ENCODE results near the gene ENKD1.

Gene ENKD1

GRCh38 chr16:67653128-67653788, 13.3 kb downstream of the ENKD1 start:
- in situ Hi-C loops (cut with MboI; ENCODE audit: low sequenced_read_pairs), result no loop called here

GRCh38 chr16:67652578-67653127, 13.9 kb downstream of the ENKD1 start:
- in situ Hi-C loops (cut with MboI; ENCODE audit: low sequenced_read_pairs), result no loop called here

GRCh38 chr16:67651847-67652246, 14.7 kb downstream of the ENKD1 start:
- in situ Hi-C loops (cut with MboI; ENCODE audit: low sequenced_read_pairs), result no loop called here

GRCh38 chr16:67651039-67651438, 15.5 kb downstream of the ENKD1 start:
- in situ Hi-C loops (cut with MboI; ENCODE audit: low sequenced_read_pairs), result no loop called here

GRCh38 chr16:67650023-67650422, 16.5 kb downstream of the ENKD1 start:
- in situ Hi-C loops (cut with MboI; ENCODE audit: low sequenced_read_pairs), result no loop called here

GRCh38 chr16:67649494-67649931, 17.0 kb downstream of the ENKD1 start:
- in situ Hi-C loops (cut with MboI; ENCODE audit: low sequenced_read_pairs), result no loop called here

GRCh38 chr16:67648764-67649407, 17.7 kb downstream of the ENKD1 start:
- in situ Hi-C loops (cut with MboI; ENCODE audit: low sequenced_read_pairs), result no loop called here

- in situ Hi-C loops (cut with MboI; ENCODE audit: low sequenced_read_pairs), result no loop called here
These were observed 18.3 kb downstream of the ENKD1 start for GRCh38 chr16:67648088-67648763.

GRCh38 chr16:67647681-67648080, 18.9 kb downstream of the ENKD1 start:
- in situ Hi-C loops (cut with MboI; ENCODE audit: low sequenced_read_pairs), result no loop called here

- in situ Hi-C loops (cut with MboI; ENCODE audit: low sequenced_read_pairs), result no loop called here
These were observed 19.4 kb downstream of the ENKD1 start for GRCh38 chr16:67647111-67647651.

GRCh38 chr16:67645397-67646121, 21.0 kb downstream of the ENKD1 start:
- in situ Hi-C loops (cut with MboI; ENCODE audit: low sequenced_read_pairs), result no loop called here

- in situ Hi-C loops (cut with MboI; ENCODE audit: low sequenced_read_pairs), result loop anchor here (5.0 kb wide), 1 partner anchor 97 kb away; no protein-coding TSS in a partner anchor
These were observed 22.5 kb downstream of the ENKD1 start for GRCh38 chr16:67644038-67644437.

- in situ Hi-C loops (cut with MboI; ENCODE audit: low sequenced_read_pairs), result loop anchor here (5.0 kb wide), 1 partner anchor 95 kb away; no protein-coding TSS in a partner anchor
These were observed 24.5 kb downstream of the ENKD1 start for GRCh38 chr16:67641779-67642708.

- in situ Hi-C loops (cut with MboI; ENCODE audit: low sequenced_read_pairs), result no loop called here
These were observed 28.9 kb downstream of the ENKD1 start for GRCh38 chr16:67637625-67638024.

GRCh38 chr16:67636713-67637112, 29.8 kb downstream of the ENKD1 start:
- in situ Hi-C loops (cut with MboI; ENCODE audit: low sequenced_read_pairs), result no loop called here

- in situ Hi-C loops (cut with MboI; ENCODE audit: low sequenced_read_pairs), result no loop called here
These were observed 34.0 kb downstream of the ENKD1 start for GRCh38 chr16:67632415-67633172.

- in situ Hi-C loops (cut with MboI; ENCODE audit: low sequenced_read_pairs), result no loop called here
These were observed 38.3 kb downstream of the ENKD1 start for GRCh38 chr16:67628216-67628615.

- in situ Hi-C loops (cut with MboI; ENCODE audit: low sequenced_read_pairs), result no loop called here
These were observed 52.7 kb downstream of the ENKD1 start for GRCh38 chr16:67613808-67614207.
